ENCODE results near the gene TPK1. TPM values are rescaled to one million over a fixed set of nuclear protein-coding genes. Genes with fewer than 3 reads are reported as not detected.

Gene TPK1
- total RNA-seq, 2 donors from 2014 or later: 19.9 to 20.6 TPM

DNA sequence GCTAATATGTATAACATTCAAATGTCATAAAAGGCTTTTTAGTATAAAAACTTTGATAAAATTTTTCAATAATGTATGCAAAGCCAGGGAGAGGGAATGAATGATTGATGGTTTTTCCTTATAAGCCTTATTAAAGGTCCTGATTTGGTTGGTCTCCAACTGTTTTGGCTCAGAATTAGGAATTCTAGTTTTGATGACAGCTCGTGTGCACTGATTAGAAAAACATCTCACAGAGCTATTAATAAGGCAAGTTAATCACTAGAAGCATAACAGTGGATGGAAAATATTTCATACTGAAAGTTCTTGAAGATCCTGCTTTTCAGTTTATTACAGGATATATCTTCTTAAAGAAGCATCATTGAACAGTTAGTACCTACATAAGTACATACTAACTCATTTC is 317.5 kb downstream of the TPK1 start:
- H3K4me1 Mint-ChIP-seq: peaks cover 5% of the 10 kb centered on the region
- H3K27me3 Mint-ChIP-seq: no peaks in the 10 kb centered on the region
- no peaks in the 10 kb centered on the region for H3K36me3 Mint-ChIP-seq (ENCODE audit: low read depth)
- ATAC-seq (replicated peaks): no peak
- no peak overlapping the region for H3K4me3 Mint-ChIP-seq
- H3K9me3 Mint-ChIP-seq: no peaks in the 10 kb centered on the region
- H3K27ac Mint-ChIP-seq: no peak overlapping the region

GRCh38 chr7:144517749-144518148 is 318.1 kb downstream of the TPK1 start:
- H3K4me3 Mint-ChIP-seq: no peak overlapping the region

DNA sequence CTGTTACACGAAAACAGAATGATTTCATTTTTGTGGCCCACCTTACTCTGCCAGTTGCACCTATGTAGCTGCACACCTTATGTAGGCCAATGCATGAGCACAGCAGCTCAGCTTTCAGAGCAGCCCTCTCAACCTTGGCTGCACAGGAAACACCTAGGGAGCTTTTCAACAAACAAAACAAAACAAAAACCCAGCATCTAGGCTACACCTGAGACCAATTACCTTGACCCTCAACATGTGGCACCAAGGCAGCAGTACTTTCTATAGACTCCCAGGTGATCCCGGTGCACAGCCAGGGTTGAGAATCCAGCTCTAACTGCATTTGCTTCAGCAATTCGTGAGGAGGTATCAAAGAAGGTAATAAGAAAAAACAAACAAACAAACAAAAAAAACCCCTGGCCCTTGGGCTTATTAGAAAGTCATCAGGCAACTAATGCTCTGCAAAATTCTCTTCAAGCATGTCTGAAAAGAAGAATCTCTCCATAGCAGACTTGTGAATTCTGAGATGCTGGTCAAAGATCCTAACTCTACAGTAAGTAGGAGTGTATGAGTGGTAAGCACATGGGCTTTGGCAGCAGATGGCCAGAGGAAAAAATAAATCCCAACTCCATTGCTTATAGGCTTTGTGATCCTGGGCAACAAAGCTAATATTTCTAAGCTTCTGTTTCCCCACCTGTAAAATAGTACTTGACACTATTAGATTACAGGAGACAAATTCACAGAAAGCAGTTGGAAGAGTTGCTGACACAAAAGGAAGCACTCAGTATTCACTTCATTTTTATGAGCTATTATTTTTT is 318.9 kb downstream of the TPK1 start:
- Mint-ChIP-seq H3K4me1 (peaks cover 5% of the 10 kb centered on the region), H3K27ac (no peak overlapping the region), H3K27me3 (no peaks in the 10 kb centered on the region), H3K36me3 (ENCODE audit: low read depth) (no peaks in the 10 kb centered on the region), H3K9me3 (no peaks in the 10 kb centered on the region), H3K4me3 (no peak overlapping the region)
- ATAC-seq (replicated peaks): no peak

More at GRCh38 chr7:144517749-144518148, 318.1 kb downstream of the TPK1 start:
- Mint-ChIP-seq H3K27me3 (no peaks in the 10 kb centered on the region), H3K36me3 (ENCODE audit: low read depth) (no peaks in the 10 kb centered on the region), H3K9me3 (no peaks in the 10 kb centered on the region), H3K27ac (no peak overlapping the region), H3K4me1 (peaks cover 5% of the 10 kb centered on the region)
- ATAC-seq (replicated peaks): no peak

- H3K36me3 Mint-ChIP-seq (ENCODE audit: low read depth): no peaks in the 10 kb centered on the region
- H3K4me3 Mint-ChIP-seq: no peak overlapping the region
- ATAC-seq (replicated peaks): no peak
- no peak overlapping the region for H3K27ac Mint-ChIP-seq
- H3K9me3 Mint-ChIP-seq: no peaks in the 10 kb centered on the region
- no peaks in the 10 kb centered on the region for H3K27me3 Mint-ChIP-seq
- H3K4me1 Mint-ChIP-seq: peaks cover 5% of the 10 kb centered on the region
Measured at GRCh38 chr7:144513334-144513733, 322.5 kb downstream of the TPK1 start.

DNA sequence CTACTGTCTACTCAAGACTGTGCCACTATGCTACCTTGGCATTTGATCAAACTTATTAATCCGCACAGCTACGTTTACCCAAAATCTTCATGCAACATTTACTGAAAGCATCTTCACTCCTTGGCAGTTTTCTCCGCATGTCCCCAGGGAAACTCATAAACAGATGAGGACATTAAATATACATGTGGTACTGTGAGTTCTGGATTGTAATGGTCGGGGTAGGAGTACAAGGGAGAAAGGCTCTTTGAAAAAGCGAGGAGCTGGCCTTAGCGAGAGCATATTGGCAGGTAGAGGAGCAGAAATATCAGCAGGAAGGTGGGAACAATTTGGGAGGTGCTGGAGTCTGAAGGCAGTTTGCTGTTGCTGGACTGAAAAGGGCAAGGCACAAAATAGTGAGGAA is 325.2 kb downstream of the TPK1 start:
- H3K36me3 Mint-ChIP-seq (ENCODE audit: low read depth): no peaks in the 10 kb centered on the region
- H3K4me1 Mint-ChIP-seq: no peaks in the 10 kb centered on the region
- H3K27ac Mint-ChIP-seq: no peak overlapping the region
- H3K4me3 Mint-ChIP-seq: no peak overlapping the region
- ATAC-seq (replicated peaks): no peak
- no peaks in the 10 kb centered on the region for H3K27me3 Mint-ChIP-seq
- no peaks in the 10 kb centered on the region for H3K9me3 Mint-ChIP-seq

DNA sequence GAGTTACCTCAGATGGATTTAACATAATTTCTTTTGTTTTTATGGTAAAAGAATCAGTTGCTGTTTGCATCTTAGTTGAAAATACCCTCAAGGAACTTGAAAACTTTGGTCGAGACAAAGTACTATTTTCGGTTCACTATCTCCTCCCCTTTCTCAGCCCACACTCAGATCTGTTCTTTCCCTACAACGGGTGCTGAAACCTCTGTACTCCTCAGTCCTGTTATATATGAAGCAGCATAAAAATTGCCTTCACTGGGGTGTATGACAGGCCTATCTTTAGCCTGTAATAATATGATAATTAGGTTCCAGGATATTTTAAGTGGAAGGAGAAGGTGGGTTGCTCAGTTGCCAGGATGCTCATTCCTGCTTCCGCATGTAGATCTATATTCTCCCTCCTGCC is 327.2 kb downstream of the TPK1 start:
- Mint-ChIP-seq H3K36me3 (ENCODE audit: low read depth) (no peaks in the 10 kb centered on the region), H3K27ac (no peak overlapping the region), H3K27me3 (no peaks in the 10 kb centered on the region), H3K9me3 (no peaks in the 10 kb centered on the region), H3K4me1 (no peaks in the 10 kb centered on the region), H3K4me3 (no peak overlapping the region)
- ATAC-seq (replicated peaks): no peak

DNA sequence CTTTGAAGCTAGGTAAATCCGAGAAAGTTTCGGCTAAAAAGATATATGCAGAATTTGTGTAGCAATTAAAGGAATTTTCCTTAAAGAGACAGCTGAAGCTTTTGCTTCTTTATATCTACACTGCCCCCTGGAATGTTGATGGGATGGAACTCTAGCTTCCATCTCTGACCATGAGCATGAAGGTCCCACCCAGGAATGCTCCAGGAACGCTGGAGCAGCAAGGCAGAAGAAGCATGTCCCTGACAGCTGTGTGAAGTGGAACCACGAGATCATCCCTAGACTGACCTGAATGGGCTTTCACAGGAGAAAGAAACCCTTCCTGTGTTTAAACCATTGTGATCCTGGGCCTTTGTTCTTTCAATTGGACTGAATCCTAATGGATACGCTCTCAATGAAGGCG is 332.6 kb downstream of the TPK1 start:
- no peak for ATAC-seq (replicated peaks)
- no peak overlapping the region for H3K4me3 Mint-ChIP-seq
- H3K36me3 Mint-ChIP-seq (ENCODE audit: low read depth): no peaks in the 10 kb centered on the region
- H3K27ac Mint-ChIP-seq: no peak overlapping the region
- H3K27me3 Mint-ChIP-seq: no peaks in the 10 kb centered on the region
- H3K9me3 Mint-ChIP-seq: no peaks in the 10 kb centered on the region
- no peaks in the 10 kb centered on the region for H3K4me1 Mint-ChIP-seq

- ATAC-seq (replicated peaks): no peak
- no peak overlapping the region for H3K27ac Mint-ChIP-seq
- H3K36me3 Mint-ChIP-seq (ENCODE audit: low read depth): no peaks in the 10 kb centered on the region
- no peaks in the 10 kb centered on the region for H3K9me3 Mint-ChIP-seq
- H3K4me3 Mint-ChIP-seq: no peak overlapping the region
- no peaks in the 10 kb centered on the region for H3K4me1 Mint-ChIP-seq
- no peaks in the 10 kb centered on the region for H3K27me3 Mint-ChIP-seq
Measured at GRCh38 chr7:144500225-144500624, 335.6 kb downstream of the TPK1 start.

- Mint-ChIP-seq H3K4me1 (no peaks in the 10 kb centered on the region), H3K4me3 (no peak overlapping the region), H3K27ac (no peak overlapping the region), H3K27me3 (no peaks in the 10 kb centered on the region), H3K36me3 (ENCODE audit: low read depth) (no peaks in the 10 kb centered on the region), H3K9me3 (no peaks in the 10 kb centered on the region)
- no peak for ATAC-seq (replicated peaks)
Measured at GRCh38 chr7:144497282-144497681, 338.6 kb downstream of the TPK1 start.

DNA sequence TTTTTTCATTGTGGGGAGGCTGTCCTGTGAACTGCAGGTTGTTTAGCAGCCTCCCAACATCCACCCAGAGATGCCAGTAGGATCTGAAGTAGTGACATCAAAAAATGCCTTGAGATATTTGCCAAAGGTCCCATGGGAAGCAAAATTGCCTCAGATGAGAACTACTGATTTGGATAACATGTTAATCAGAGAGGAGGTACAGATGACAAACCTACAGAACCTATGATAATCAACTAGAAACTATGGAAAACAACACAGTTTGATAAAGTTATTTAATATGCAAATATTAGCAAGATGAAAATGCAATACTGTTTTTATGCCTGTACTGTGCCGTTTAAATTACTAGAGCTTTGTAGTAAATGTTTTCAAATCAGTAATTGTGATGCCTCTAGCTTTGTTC is 341.5 kb downstream of the TPK1 start:
- no peak overlapping the region for H3K27ac Mint-ChIP-seq
- no peak for ATAC-seq (replicated peaks)
- no peaks in the 10 kb centered on the region for H3K9me3 Mint-ChIP-seq
- H3K4me1 Mint-ChIP-seq: no peaks in the 10 kb centered on the region
- no peak overlapping the region for H3K4me3 Mint-ChIP-seq
- peaks cover 7% of the 10 kb centered on the region for H3K36me3 Mint-ChIP-seq (ENCODE audit: low read depth)
- no peaks in the 10 kb centered on the region for H3K27me3 Mint-ChIP-seq

GRCh38 chr7:144489504-144489903 is 346.3 kb downstream of the TPK1 start:
- no peaks in the 10 kb centered on the region for H3K9me3 Mint-ChIP-seq
- H3K4me1 Mint-ChIP-seq: no peaks in the 10 kb centered on the region
- H3K27me3 Mint-ChIP-seq: no peaks in the 10 kb centered on the region
- H3K36me3 Mint-ChIP-seq (ENCODE audit: low read depth): peaks cover 7% of the 10 kb centered on the region
- ATAC-seq (replicated peaks): no peak
- no peak overlapping the region for H3K4me3 Mint-ChIP-seq
- no peak overlapping the region for H3K27ac Mint-ChIP-seq

DNA sequence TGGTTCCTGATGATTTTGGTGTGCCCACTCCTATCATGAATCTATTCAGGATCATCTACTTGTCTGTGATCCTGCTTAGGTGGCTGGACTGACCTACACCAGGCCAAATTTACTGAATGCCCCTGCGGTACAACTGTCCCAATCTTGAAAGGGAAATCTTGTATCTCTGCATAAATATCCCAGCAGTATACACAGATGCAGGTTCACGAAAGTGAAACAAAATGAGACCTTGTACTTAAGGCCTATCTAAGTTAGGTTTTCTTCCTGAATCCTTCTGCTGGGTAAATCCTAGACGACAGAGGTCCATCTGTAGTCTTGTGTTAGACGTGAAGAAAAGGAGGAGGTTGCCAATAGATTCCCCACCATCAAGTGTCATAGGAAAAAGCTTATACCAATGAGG is 346.9 kb downstream of the TPK1 start:
- Mint-ChIP-seq H3K4me1 (no peaks in the 10 kb centered on the region), H3K9me3 (no peaks in the 10 kb centered on the region), H3K27ac (no peak overlapping the region), H3K4me3 (no peak overlapping the region), H3K36me3 (ENCODE audit: low read depth) (peaks cover 7% of the 10 kb centered on the region), H3K27me3 (no peaks in the 10 kb centered on the region)
- ATAC-seq (replicated peaks): no peak

DNA sequence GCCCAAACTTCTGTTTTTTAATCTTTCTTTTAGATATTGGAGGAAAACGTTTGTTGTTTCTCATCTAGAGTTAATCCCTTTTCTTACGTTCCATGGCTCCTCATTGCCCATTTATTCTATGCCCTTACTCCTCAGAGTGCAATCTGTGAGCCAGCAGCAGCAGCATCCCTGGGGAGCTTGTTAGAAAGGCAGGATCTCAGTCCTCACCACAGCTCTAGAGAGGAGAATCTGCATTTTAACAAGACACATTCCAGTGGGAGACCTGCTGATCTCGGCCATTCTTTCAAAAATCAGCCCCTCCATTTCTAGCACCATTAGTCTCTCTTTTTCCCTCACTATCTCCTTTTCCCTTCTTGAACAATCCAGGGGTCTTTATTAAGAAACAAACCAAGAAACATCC is 348.0 kb downstream of the TPK1 start:
- Mint-ChIP-seq H3K27ac (no peak overlapping the region), H3K9me3 (no peaks in the 10 kb centered on the region), H3K36me3 (ENCODE audit: low read depth) (peaks cover 7% of the 10 kb centered on the region), H3K4me3 (no peak overlapping the region), H3K4me1 (no peaks in the 10 kb centered on the region), H3K27me3 (no peaks in the 10 kb centered on the region)
- no peak for ATAC-seq (replicated peaks)

DNA sequence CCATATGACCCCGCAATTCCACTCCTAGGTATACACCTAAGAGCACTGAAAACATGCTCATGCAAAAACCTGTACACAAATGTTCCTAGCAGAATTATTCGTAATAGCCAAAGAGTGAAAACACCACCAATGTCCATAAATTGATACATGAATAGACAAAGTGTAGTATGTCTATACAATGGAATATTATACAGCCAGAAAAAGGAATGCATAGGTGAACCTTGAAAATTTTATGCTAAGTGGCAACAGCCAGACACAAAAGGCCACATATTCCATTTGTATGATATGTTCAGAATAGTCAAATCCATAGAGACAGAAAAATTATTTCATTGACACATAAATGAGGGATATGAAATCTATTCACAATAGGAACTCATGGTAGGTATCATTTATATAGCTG is 351.4 kb downstream of the TPK1 start:
- Mint-ChIP-seq H3K36me3 (ENCODE audit: low read depth) (peaks cover under 1% of the 10 kb centered on the region), H3K27me3 (no peaks in the 10 kb centered on the region), H3K4me3 (no peak overlapping the region), H3K9me3 (no peaks in the 10 kb centered on the region), H3K27ac (no peak overlapping the region), H3K4me1 (no peaks in the 10 kb centered on the region)
- no peak for ATAC-seq (replicated peaks)

- Mint-ChIP-seq H3K27me3 (no peaks in the 10 kb centered on the region), H3K36me3 (ENCODE audit: low read depth) (no peaks in the 10 kb centered on the region), H3K9me3 (no peaks in the 10 kb centered on the region), H3K4me1 (no peaks in the 10 kb centered on the region), H3K27ac (no peak overlapping the region), H3K4me3 (no peak overlapping the region)
- ATAC-seq (replicated peaks): no peak
Measured at GRCh38 chr7:144483189-144483588, 352.7 kb downstream of the TPK1 start.

GRCh38 chr7:144481833-144482232 is 354.0 kb downstream of the TPK1 start:
- Mint-ChIP-seq H3K9me3 (no peaks in the 10 kb centered on the region), H3K27ac (no peak overlapping the region), H3K4me1 (no peaks in the 10 kb centered on the region), H3K27me3 (no peaks in the 10 kb centered on the region), H3K36me3 (ENCODE audit: low read depth) (no peaks in the 10 kb centered on the region), H3K4me3 (no peak overlapping the region)
- ATAC-seq (replicated peaks): no peak
